Measurements from ENCODE around the gene PBOV1. TPM values are rescaled to one million over a fixed set of nuclear protein-coding genes. Genes with fewer than 3 reads are reported as not detected.
A peak's percentile ranks its signal among the peaks of the same experiment; 100 is the strongest.
"Not testable (repeated sequence)": the region's sequence is repeated elsewhere in the genome, so short reads cannot be mapped to it uniquely, and the experiment has no call there.

PBOV1 gene
- total and polyA plus RNA-seq, 8 donors = 0.06 to 0.18 (median 0.11) TPM; not detected in 3

DNA sequence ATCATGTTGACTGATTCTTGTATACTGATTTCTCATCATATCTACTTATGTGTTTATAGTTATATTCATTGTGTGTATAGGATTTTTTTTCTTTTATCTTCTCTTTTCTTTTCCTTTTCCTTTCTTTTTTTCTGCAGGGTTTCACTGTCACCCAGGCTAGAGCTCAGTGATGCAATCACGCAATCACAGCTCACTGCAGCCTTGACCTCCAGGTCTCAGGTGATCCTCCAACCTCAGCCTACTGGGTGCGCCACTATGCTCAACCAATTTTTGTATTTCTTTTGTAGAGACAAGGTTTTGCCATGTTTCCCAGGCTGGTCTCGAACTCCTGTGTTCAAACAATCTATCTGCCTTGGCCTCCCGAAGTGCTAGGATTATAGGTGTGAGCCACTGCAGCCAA lies 1.6 kb upstream of the PBOV1 start:
- H3K27me3 ChIP-seq = no peaks in the 10 kb centered on the region
- H3K4me3 ChIP-seq = no peak overlapping the region
- no peaks in the 10 kb centered on the region for H3K4me1 ChIP-seq
- ATAC-seq (no peak), DNase-seq (no peak)
- TF ChIP-seq, protein P1, sequence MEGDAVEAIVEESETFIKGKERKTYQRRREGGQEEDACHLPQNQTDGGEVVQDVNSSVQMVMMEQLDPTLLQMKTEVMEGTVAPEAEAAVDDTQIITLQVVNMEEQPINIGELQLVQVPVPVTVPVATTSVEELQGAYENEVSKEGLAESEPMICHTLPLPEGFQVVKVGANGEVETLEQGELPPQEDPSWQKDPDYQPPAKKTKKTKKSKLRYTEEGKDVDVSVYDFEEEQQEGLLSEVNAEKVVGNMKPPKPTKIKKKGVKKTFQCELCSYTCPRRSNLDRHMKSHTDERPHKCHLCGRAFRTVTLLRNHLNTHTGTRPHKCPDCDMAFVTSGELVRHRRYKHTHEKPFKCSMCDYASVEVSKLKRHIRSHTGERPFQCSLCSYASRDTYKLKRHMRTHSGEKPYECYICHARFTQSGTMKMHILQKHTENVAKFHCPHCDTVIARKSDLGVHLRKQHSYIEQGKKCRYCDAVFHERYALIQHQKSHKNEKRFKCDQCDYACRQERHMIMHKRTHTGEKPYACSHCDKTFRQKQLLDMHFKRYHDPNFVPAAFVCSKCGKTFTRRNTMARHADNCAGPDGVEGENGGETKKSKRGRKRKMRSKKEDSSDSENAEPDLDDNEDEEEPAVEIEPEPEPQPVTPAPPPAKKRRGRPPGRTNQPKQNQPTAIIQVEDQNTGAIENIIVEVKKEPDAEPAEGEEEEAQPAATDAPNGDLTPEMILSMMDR (IDR thresholded peaks at IDR 0.05) = no peak
- H3K36me3 ChIP-seq = no peaks in the 10 kb centered on the region
- H3K27ac ChIP-seq = no peak overlapping the region
- intact Hi-C loops (cut with DNase I) = no loop called here
- no peaks in the 10 kb centered on the region for H3K9me3 ChIP-seq

DNA sequence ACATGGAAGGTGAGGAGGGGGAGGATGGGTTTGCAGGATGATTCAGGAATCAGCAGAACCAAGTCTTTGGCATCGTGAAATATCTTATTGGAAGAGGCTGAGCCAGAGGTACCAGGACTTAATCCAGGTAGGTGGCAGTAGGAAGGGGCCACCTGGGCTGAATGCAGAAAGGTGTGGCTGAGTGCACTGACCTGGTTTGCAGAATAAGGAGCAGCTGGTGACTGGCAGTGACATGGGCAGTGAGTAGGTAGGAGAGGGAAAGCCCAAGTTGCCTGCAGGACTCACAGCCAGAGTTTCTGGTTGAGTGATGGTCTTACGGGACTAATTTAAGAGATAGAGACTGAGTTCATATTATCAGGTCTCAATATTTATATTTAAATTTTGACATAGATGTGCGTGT lies 1.1 kb upstream of the PBOV1 start:
- TF ChIP-seq, protein P1 (IDR thresholded peaks at IDR 0.05) = no peak
- intact Hi-C loops (cut with DNase I) = no loop called here
- DNase-seq = no peak
- H3K27me3 ChIP-seq = no peaks in the 10 kb centered on the region
- H3K4me1 ChIP-seq = no peaks in the 10 kb centered on the region
- H3K4me3 ChIP-seq = no peak overlapping the region
- peak; percentile 70 for ATAC-seq
- no peaks in the 10 kb centered on the region for H3K36me3 ChIP-seq
- no peak overlapping the region for H3K27ac ChIP-seq
- H3K9me3 ChIP-seq = no peaks in the 10 kb centered on the region

GRCh38 chr6:138215093-138215782 lies 3.1 kb downstream of the PBOV1 start:
- ATAC-seq = peak; percentile 45
- no peak overlapping the region for H3K27ac ChIP-seq
- H3K4me1 ChIP-seq = no peaks in the 10 kb centered on the region
- intact Hi-C loops (cut with DNase I) = no loop called here
- no peaks in the 10 kb centered on the region for H3K27me3 ChIP-seq
- no peaks in the 10 kb centered on the region for H3K9me3 ChIP-seq
- TF ChIP-seq, protein P1 (IDR thresholded peaks at IDR 0.05) = no peak
- no peak overlapping the region for H3K4me3 ChIP-seq
- DNase-seq = no peak
- H3K36me3 ChIP-seq = no peaks in the 10 kb centered on the region

DNA sequence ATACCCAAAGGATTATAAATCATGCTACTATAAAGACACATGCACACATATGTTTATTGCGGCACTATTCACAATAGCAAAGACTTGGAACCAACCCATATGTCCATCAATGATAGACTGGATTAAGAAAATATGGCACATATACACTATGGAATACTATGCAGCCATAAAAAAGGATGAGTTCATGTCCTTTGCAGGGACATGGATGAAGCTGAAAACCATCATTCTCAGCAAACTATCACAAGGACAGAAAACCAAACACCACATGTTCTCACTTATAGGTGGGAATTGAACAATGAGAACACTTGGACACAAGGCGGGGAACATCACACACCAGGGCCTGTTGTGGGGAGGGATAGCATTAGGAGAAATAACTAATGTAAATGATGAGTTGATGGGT lies 5.8 kb downstream of the PBOV1 start:
- H3K36me3 ChIP-seq; H3K27ac ChIP-seq; DNase-seq; H3K4me1 ChIP-seq; H3K4me3 ChIP-seq; ATAC-seq; H3K27me3 ChIP-seq; intact Hi-C loops (cut with DNase I); H3K9me3 ChIP-seq: not testable (repeated sequence)

- Histone ChIP-seq H3K4me1 (no peaks in the 10 kb centered on the region), H3K9me3 (no peaks in the 10 kb centered on the region), H3K36me3 (no peaks in the 10 kb centered on the region), H3K27ac (no peak overlapping the region), H3K4me3 (no peak overlapping the region), H3K27me3 (no peaks in the 10 kb centered on the region)
- DNase-seq = no peak
- intact Hi-C loops (cut with DNase I) = no loop called here
- TF ChIP-seq, protein P1 (IDR thresholded peaks at IDR 0.05) = no peak
- ATAC-seq = no peak
These were observed 6.7 kb downstream of the PBOV1 start for GRCh38 chr6:138211601-138212000.

GRCh38 chr6:138211048-138211581 lies 7.2 kb downstream of the PBOV1 start:
- H3K4me1 ChIP-seq = no peaks in the 10 kb centered on the region
- H3K27me3 ChIP-seq = no peaks in the 10 kb centered on the region
- H3K27ac ChIP-seq = no peak overlapping the region
- TF ChIP-seq, protein P1 (IDR thresholded peaks at IDR 0.05) = no peak
- peak; percentile 53 for ATAC-seq
- H3K36me3 ChIP-seq = no peaks in the 10 kb centered on the region
- DNase-seq = no peak
- H3K4me3 ChIP-seq = no peak overlapping the region
- H3K9me3 ChIP-seq = no peaks in the 10 kb centered on the region
- intact Hi-C loops (cut with DNase I) = no loop called here
